Left renal cortex interstitium (tissue), 4 donors: Measurements from ENCODE around the gene NFKB1. TPM values are rescaled to one million over a fixed set of nuclear protein-coding genes. Genes with fewer than 3 reads are reported as not detected.
"Not testable (repeated sequence)": the region's sequence is repeated elsewhere in the genome, so short reads cannot be mapped to it uniquely, and the experiment has no call there.

Source experiments
- DNase-seq, 4 donors: peaks; one replicate each; pipeline ENCODE4 v3.0.0-alpha.2; 2013; ENCODE audit warnings: low read depth in 4 of 4, low spot score in 2 of 4, missing footprints in 1 of 4
- polyA plus RNA-seq, 4 donors: library from polyadenylated mRNA; unstranded; fragments of 120-200 nt; gene quantifications; one replicate each; pipeline ENCODE4 v1.2.1, GENCODE V29; 2013; ENCODE audit not compliant: insufficient read length in 4 of 4

Gene NFKB1
- polyA plus RNA-seq, 4 donors = 24.4 to 28.6 (median 25.3) TPM

DNA sequence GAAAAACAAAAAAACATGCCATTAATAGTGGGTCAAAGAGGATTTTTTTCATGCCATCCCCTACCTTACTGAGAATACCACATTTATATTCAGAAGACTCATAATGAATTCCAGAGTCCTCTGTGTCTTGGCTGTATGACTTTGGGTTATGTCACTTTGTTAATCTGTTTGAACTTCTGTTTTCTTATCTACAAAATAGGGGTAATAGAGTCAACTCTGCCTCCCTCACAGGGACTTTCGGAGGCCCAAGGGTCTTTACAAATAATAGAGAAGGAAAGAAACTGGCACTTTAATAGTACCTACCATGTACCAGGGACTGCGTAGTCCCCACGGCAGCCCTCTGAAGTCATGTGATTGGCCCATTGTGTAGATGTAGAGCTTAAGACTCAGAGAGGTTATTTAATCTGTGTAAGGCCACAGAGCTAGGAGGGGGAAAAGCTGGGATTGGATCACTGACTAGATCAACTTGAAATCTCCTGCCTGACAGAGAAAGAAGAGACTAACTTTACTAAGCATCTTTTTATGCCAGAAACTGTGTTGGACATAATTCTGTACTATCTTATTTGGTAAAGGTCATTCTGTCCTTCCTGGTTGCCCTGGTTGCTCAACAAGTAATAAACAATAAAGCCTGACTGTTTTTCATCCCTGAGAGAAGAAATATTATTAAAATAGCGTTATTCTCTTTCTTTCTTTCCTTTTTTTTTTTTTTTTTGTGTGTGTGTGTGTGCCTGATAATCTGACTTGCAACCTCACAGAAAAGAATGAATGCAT, 59.6 kb downstream of the NFKB1 start:
- DNase-seq = no peak

DNA sequence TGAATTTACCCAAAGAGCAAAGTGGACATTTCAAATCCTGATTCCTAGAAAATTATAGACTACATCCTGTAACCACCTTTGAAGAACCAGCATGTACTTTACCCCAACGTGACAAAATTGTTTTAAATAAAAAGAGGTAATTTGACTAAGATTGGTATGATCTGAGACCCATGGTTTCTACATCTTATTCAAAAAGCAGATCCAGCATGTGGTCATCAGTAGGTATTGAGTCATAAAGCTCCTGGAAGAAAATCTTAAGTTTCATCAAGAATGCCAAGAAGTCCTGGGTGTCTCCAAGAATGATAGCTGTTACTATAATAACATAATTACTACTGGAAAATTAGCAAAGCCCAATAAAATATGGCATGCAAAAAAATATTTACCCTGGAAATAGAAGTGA, 61.8 kb downstream of the NFKB1 start:
- DNase-seq = no peak

GRCh38 chr4:102564399-102565059, 63.4 kb downstream of the NFKB1 start:
- no peak for DNase-seq

GRCh38 chr4:102565696-102566095, 64.5 kb downstream of the NFKB1 start:
- no peak for DNase-seq

- DNase-seq = no peak
Observed at GRCh38 chr4:102566426-102566825, 65.3 kb downstream of the NFKB1 start.

- DNase-seq = no peak
Observed at GRCh38 chr4:102567427-102567826, 66.3 kb downstream of the NFKB1 start.

GRCh38 chr4:102569200-102569599, 68.0 kb downstream of the NFKB1 start:
- DNase-seq = no peak

DNA sequence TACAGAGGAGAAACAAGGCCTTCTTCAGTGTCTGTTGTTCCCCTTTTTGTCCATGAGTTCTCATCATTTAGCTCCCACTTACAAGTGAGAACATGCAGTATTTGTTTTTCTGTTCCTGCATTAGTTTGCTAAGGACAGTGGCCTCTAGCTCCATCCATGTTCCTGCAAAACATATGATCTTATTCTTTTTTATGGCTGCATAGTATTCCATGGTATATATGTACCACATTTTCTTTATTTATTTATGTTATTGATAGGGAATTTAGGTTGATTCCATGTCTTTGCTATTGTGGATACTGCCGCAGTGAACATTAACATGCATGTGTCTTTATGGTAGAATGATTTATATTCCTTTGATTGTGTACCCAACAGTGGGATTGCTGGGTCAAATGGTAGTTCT, 69.1 kb downstream of the NFKB1 start:
- DNase-seq = not testable (repeated sequence)

DNA sequence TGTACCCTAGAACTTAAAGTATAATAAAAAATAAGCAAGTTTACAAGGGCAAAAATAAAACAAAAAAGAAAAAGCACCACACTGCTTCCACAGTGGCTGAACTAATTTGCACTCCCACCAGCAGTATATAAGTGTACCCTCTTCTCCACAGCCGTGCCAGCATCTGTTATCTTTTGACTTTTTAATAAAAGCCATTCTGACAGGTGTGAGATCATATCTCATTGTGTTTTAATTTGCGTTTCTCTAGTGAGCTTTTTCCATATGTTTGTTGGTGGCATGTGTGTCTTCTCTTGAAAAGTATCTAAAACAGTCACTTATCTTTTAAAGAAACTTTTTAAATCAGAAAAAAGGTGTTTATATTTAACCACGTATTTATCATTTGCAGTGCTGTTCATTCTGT, 71.3 kb downstream of the NFKB1 start:
- DNase-seq = no peak

- DNase-seq = no peak
Observed at GRCh38 chr4:102574317-102574716, 73.2 kb downstream of the NFKB1 start.

GRCh38 chr4:102575369-102576129, 74.4 kb downstream of the NFKB1 start:
- no peak for DNase-seq

DNA sequence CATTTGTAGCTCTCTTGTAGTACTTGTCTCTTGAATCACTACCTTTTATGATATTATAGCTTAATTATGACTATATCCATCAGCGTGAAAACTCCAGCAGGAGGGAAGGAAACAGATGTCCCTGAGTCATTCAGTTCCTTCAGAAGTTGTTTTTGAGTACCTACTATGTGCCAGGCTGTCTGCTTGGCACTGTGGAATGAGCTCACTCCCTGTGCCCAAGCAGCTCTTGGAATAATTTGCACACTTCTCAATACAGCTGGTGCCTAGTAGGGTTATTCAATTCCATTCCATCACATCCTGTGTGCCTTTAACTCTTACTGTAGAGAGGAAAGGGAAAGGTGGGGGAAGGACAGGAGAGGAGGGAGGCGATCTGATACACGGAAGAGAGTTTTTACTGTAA, 77.1 kb downstream of the NFKB1 start:
- no peak for DNase-seq

DNA sequence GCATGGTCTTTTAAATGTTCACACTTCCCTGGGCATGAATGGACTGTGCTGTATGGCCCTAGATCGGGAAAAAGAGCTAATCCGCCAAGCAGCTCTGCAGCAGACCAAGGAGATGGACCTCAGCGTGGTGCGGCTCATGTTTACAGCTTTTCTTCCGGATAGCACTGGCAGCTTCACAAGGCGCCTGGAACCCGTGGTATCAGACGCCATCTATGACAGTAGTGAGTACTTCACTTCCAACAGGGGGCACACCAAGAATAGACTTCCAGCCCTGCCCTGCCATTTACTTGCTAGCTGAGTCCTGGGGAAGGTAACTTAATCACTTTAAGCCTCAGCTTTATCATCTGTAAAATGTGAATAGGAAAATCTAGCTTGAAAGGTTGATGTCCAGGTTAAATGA, 77.7 kb downstream of the NFKB1 start:
- no peak for DNase-seq

DNA sequence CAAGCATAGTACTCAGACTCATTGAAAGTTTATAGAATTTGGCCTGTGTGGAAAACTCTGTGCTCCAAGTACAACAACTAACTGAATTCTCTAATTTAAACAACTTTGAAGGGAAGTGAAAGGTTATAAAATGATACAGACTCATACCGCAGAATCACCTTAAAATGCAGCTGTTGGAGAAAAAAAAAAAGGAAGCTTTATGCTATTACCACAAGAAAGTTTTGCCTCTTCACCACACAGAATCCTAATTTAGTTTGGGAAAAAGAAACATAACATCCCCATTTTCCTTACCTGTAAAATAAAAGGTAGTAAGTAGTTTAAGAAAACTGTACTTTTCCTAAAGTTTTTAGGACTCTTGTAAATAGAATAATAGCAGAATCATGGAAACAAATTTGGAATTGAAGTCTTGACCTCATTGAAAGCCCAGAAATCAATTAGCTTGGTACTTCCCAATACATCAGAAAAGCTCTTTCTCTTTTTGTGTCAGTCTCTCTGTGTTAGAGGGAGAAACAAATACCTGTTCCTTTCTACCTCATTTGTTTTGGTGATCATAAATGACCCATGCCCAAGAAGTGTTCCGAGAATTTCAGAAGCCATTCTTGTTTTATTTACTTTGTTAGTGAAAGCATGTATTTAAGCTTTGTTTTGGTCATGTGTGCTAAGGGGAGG, 78.8 kb downstream of the NFKB1 start:
- DNase-seq = no peak

DNA sequence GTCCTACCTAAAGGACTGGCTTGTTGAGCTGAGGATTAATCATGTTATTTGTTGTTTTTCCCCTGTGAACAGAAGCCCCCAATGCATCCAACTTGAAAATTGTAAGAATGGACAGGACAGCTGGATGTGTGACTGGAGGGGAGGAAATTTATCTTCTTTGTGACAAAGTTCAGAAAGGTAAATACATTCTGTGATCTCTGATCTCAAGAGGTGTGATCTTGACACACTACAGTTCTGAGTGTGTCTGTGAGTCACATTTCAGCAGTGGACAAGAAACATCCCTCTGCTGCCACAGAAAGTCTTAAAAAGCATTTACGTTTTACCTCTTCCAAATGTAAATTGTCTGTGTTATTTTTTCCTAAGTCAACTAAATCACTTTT, 79.3 kb downstream of the NFKB1 start:
- no peak for DNase-seq

- DNase-seq = no peak
Observed at GRCh38 chr4:102584091-102584490, 82.9 kb downstream of the NFKB1 start.

GRCh38 chr4:102585329-102585728, 84.2 kb downstream of the NFKB1 start:
- no peak for DNase-seq

DNA sequence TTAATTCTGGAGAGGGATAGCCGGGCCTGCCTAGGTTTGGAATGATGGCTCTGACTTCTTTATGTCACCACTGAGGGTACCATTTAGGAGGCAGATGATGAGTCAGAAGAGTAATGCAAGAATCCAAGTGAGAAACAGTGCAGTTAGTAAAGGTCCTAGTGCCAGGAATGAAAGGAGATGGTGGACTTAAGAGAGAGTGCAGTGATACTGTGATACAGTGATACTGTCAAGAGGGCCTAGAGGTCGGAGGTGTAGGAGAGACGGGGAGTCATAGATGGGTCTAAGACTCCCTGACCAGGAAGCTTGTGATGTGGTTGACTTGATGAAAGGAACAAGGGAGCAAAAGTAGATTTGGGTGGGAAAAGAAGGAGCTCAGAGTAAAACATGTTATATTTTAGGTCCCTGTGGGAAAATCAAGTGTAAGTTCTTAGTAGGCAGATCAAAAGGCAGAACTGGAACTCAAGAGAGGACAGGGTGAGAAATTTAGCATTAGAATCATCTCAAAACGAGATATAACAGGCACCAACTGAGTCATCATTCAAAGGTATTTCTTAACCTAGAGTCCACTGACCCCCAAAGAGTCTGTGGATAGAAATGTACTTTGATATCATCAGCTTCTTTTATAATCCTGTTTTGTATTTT, 85.0 kb downstream of the NFKB1 start:
- no peak for DNase-seq

DNA sequence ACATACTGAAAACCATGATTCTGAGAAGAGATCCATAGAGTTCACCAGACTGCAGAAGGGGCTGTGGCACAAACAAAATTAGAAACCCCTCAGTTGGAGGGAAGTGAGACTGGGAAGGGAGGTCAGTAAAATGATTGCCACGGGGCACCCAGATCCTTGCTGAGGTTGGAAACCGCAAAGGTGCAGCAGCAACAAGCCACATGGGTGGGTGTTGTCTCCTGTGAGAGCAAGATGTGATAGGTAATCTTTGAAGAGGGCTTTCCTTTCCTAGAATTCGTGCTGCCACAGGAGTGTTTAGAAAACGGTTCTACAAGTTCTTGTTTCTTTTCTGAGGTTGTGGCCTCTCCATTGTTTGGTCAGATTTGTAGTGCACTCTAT, 85.5 kb downstream of the NFKB1 start:
- DNase-seq = no peak

GRCh38 chr4:102589743-102590142, 88.6 kb downstream of the NFKB1 start:
- DNase-seq = no peak

DNA sequence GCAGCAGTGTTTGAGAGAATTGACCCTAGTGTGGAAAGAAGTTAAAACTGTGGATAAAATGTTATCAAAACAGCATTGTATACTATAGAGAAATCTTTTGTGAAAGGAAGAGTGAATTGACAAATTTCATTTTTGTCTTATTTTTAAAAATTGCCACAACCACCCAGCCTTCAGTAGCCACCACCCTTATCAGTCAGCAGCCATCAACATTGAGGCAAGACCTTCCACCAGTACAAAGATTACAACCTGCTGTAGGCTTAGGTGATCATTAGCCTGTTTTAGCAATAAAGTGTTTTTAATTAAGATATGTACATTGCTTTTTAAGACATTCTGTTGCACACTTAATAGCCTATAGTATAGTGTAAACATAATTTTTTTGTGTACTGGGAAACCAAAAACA, 91.1 kb downstream of the NFKB1 start:
- no peak for DNase-seq
